Right cardiac atrium (tissue), 5 donors: ENCODE results near the gene CARD6. TPM values are rescaled to one million over a fixed set of nuclear protein-coding genes. Genes with fewer than 3 reads are reported as not detected.
"Not testable (repeated sequence)": the region's sequence is repeated elsewhere in the genome, so short reads cannot be mapped to it uniquely, and the experiment has no call there.

ENCODE experiments used
- ATAC-seq, 2 donors: fragments of 200-7000 bp; cut with Tn5 transposase; one replicate each; pipeline versions ENCODE4 v1.8.0 to v1.9.1; 2020; ENCODE audit warnings: moderate library complexity in 2 of 2, mild to moderate bottlenecking in 1 of 2
- DNase-seq, 3 donors: peaks; one replicate each; pipeline ENCODE4 v3.0.0-alpha.2; 2020
- H3K27ac ChIP-seq: one replicate; pipeline ENCODE4 v1.5.1; 2013; ENCODE audit warnings: mild to moderate bottlenecking, low read length, control low read depth, moderate library complexity
- H3K27me3 ChIP-seq: one replicate; pipeline ENCODE4 v1.6.1; 2013; ENCODE audit not compliant: control insufficient read depth, insufficient read depth
- H3K4me1 ChIP-seq: one replicate; pipeline ENCODE4 v1.6.1; 2013; ENCODE audit warnings: low read length; ENCODE audit not compliant: control insufficient read depth, insufficient read depth
- H3K4me3 ChIP-seq: one replicate; pipeline ENCODE4 v1.5.1; 2013; ENCODE audit warnings: low read length, control low read depth
- H3K9me3 ChIP-seq: one replicate; pipeline ENCODE4 v1.6.1; 2013; ENCODE audit warnings: low read length; ENCODE audit not compliant: control insufficient read depth
- WGBS: extraction: QIAGEN DNeasy Blood & Tissue Kit; methylation state at CpG from one replicate; pipeline ENCODE4 v1.1.7; 2013; 5-methylcytosine and 5-hydroxymethylcytosine counted together
- intact Hi-C, 4 donors: fragments of 100-400 bp; cut with DNase I; formaldehyde crosslinking; loops; one replicate each; pipeline versions ENCODE4 v1.11.0 to v1.14.0; 2022 to 2023
- long read RNA-seq, 4 donors: library from polyadenylated mRNA; unstranded; transcript quantifications; one replicate each; pipeline ENCODE4 v2.0.0, GENCODE V29; 2020 to 2021
- polyA plus RNA-seq: library from polyadenylated mRNA; stranded (reverse); fragments of 200-250 nt; gene quantifications from one replicate; pipeline ENCODE4 v1.2.3, GENCODE V29; 2013
- total RNA-seq, 4 donors: library from RNA; stranded (reverse); fragmentation: NEBNext Ultra II Directional; extraction: Animal tissue kit (Norgen Biotek cat#: 25700); gene quantifications; one replicate each; pipeline ENCODE4 v1.2.1, GENCODE V29; 2021
- donor health status: healthy with polysubstance abuse.
- donor health status: DM: no; HTN: yes; CAD: no.
- donor health status: DM: no; HTN: no; CAD: no.
- donor health status: DM: no; HTN: yes; CAD: no; lungs with severe emphysema.
- donor health status: DM: yes; HTN: yes; CAD: no.

CARD6 gene
- total RNA-seq, result 1 to 10 TPM; 7.7 to 9.6 (median 8.5) TPM
- 3.8 TPM for polyA plus RNA-seq
- long read RNA-seq, donor 1, full-length matches to known transcripts, result 5 of 10 reads
- long read RNA-seq, donor 1, partial matches to known transcripts, result 3 of 10 reads
- long read RNA-seq, donor 1, other reads (novel, unspliced or antisense), result 2 of 10 reads
- long read RNA-seq, donor 2, full-length matches to known transcripts, result 3 of 5 reads
- long read RNA-seq, donor 2, partial matches to known transcripts, result 1 of 5 reads
- long read RNA-seq, donor 2, other reads (novel, unspliced or antisense), result 1 of 5 reads
- long read RNA-seq, donor 3, full-length matches to known transcripts, result 12 of 16 reads
- long read RNA-seq, donor 3, partial matches to known transcripts, result 2 of 16 reads
- long read RNA-seq, donor 3, other reads (novel, unspliced or antisense), result 2 of 16 reads
- long read RNA-seq, donor 4, full-length matches to known transcripts, result 1 of 2 reads
- long read RNA-seq, donor 4, partial matches to known transcripts, result 1 of 2 reads
- long read RNA-seq, donor 4, other reads (novel, unspliced or antisense), result 0 of 2 reads

- intact Hi-C loops, result no loop called here
- 17% methylated on average over 9 of the region's 9 CpGs for WGBS
- DNase-seq, result no peak
- ATAC-seq, result peak; percentile 58 to 77
- Histone ChIP-seq H3K4me3 (peak within 1 kb of the TSS; percentile 69), H3K27ac (peak within 1 kb of the TSS; percentile 93), H3K27me3 (no peaks in the 10 kb centered on the region), H3K4me1 (no peaks in the 10 kb centered on the region), H3K9me3 (no peaks in the 10 kb centered on the region)
Observed at GRCh38 chr5:40841068-40841805, at the start of gene CARD6. CARD6 (plus strand) TSS chr5:40841367; CDS start chr5:40841383, 16 bp downstream.

- H3K27me3 ChIP-seq, result no peaks in the 10 kb centered on the region
- no peak overlapping the region for H3K4me3 ChIP-seq
- ATAC-seq (no peak), DNase-seq (no peak)
- no peak overlapping the region for H3K27ac ChIP-seq
- 63% methylated on average over 3 of the region's 3 CpGs for WGBS
- no peaks in the 10 kb centered on the region for H3K9me3 ChIP-seq
- H3K4me1 ChIP-seq, result peaks cover 1% of the 10 kb centered on the region
- intact Hi-C loops, result no loop called here
Observed at GRCh38 chr5:40791715-40792139, 49.4 kb upstream of the CARD6 start.

- 95% methylated on average over 10 of the region's 10 CpGs for WGBS
- H3K27ac ChIP-seq, H3K9me3 ChIP-seq, ATAC-seq, H3K27me3 ChIP-seq, H3K4me3 ChIP-seq, H3K4me1 ChIP-seq, intact Hi-C loops, DNase-seq: not testable (repeated sequence)
Observed at GRCh38 chr5:40792691-40793090, 48.5 kb upstream of the CARD6 start.

- H3K4me3 ChIP-seq, H3K27me3 ChIP-seq, H3K4me1 ChIP-seq, H3K9me3 ChIP-seq, H3K27ac ChIP-seq, DNase-seq, ATAC-seq, intact Hi-C loops: not testable (repeated sequence)
Observed at GRCh38 chr5:40794340-40794739, 46.8 kb upstream of the CARD6 start.

- WGBS, result 94% methylated on average over 3 of the region's 3 CpGs
- H3K27ac ChIP-seq, H3K9me3 ChIP-seq, intact Hi-C loops, ATAC-seq, H3K4me1 ChIP-seq, DNase-seq, H3K27me3 ChIP-seq, H3K4me3 ChIP-seq: not testable (repeated sequence)
Observed at GRCh38 chr5:40794877-40795276, 46.3 kb upstream of the CARD6 start.

GRCh38 chr5:40796487-40796889 is 44.7 kb upstream of the CARD6 start:
- Histone ChIP-seq H3K4me1 (no peaks in the 10 kb centered on the region), H3K4me3 (peak overlapping the region; percentile 100), H3K27me3 (no peaks in the 10 kb centered on the region), H3K9me3 (no peaks in the 10 kb centered on the region), H3K27ac (no peak overlapping the region)
- intact Hi-C loops, result no loop called here
- 32% methylated on average over 3 of the region's 3 CpGs for WGBS
- DNase-seq, result no peak
- peak; percentile 22 to 34 for ATAC-seq

- Histone ChIP-seq H3K4me1 (no peaks in the 10 kb centered on the region), H3K4me3 (peak overlapping the region; percentile 100), H3K27me3 (no peaks in the 10 kb centered on the region), H3K27ac (peak overlapping the region; percentile 96), H3K9me3 (no peaks in the 10 kb centered on the region)
- intact Hi-C loops, result no loop called here
- DNase-seq (peak; percentile 79 to 92 (median 91)), ATAC-seq (peak; percentile 80 to 83)
- WGBS, result under 1% methylated on average over 56 of the region's 56 CpGs
Observed at GRCh38 chr5:40797273-40798011, 43.7 kb upstream of the CARD6 start.

GRCh38 chr5:40798012-40798800 is 43.0 kb upstream of the CARD6 start, which contains the start of gene PRKAA1:
PRKAA1 (minus strand) TSS chr5:40798374; CDS start chr5:40798189, 185 bp downstream.
- Histone ChIP-seq H3K9me3 (no peaks in the 10 kb centered on the region), H3K27ac (peak within 1 kb of the TSS; percentile 96), H3K4me3 (peak within 1 kb of the TSS; percentile 100), H3K27me3 (no peaks in the 10 kb centered on the region), H3K4me1 (no peaks in the 10 kb centered on the region)
- under 1% methylated on average over 69 of the region's 70 CpGs for whole genome bisulfite sequencing
- intact Hi-C loops, result no loop called here
- ATAC-seq (peak; percentile 96 to 97), DNase-seq (peak; percentile 92 to 97 (median 96))

GRCh38 chr5:40798801-40799210 is 42.4 kb upstream of the CARD6 start:
- no peaks in the 10 kb centered on the region for H3K27me3 ChIP-seq

GRCh38 chr5:40799258-40799657 is 41.9 kb upstream of the CARD6 start:
- H3K9me3 ChIP-seq, result no peaks in the 10 kb centered on the region
- no peaks in the 10 kb centered on the region for H3K27me3 ChIP-seq
- no peak overlapping the region for H3K4me3 ChIP-seq
- intact Hi-C loops, result no loop called here
- 3% methylated on average over 1 of the region's 1 CpG for WGBS
- ATAC-seq (no peak), DNase-seq (no peak)
- no peaks in the 10 kb centered on the region for H3K4me1 ChIP-seq
- H3K27ac ChIP-seq, result no peak overlapping the region

More at GRCh38 chr5:40798801-40799210, 42.4 kb upstream of the CARD6 start:
- Histone ChIP-seq H3K4me1 (no peaks in the 10 kb centered on the region), H3K4me3 (peak overlapping the region; percentile 100), H3K9me3 (no peaks in the 10 kb centered on the region), H3K27ac (peak overlapping the region; percentile 71)
- intact Hi-C loops, result no loop called here
- DNase-seq (no peak), ATAC-seq (peak in 1 of 2 donors; percentile 64)
- WGBS, result 3% methylated on average over 7 of the region's 7 CpGs
